Breast epithelium (tissue), 4 donors: ENCODE results near the gene ADRB2. TPM values are rescaled to one million over a fixed set of nuclear protein-coding genes. Genes with fewer than 3 reads are reported as not detected.

ENCODE experiments used
- DNase-seq, 2 donors: peaks; one replicate each; pipeline ENCODE4 v3.0.0-alpha.2; 2019; ENCODE audit warnings: low spot score in 2 of 2
- H3K27ac ChIP-seq, 2 donors: fragments of 200-600 bp; sonication (generic) in 1 of 2; one replicate each; pipeline ENCODE4 v1.5.1; 2016 to 2019; ENCODE audit warnings: mild to moderate bottlenecking in 1 of 2
- H3K27me3 ChIP-seq, 2 donors: fragments of 200-600 bp; sonication (generic) in 1 of 2; one replicate each; pipeline versions ENCODE4 v1.5.1 to v1.6.0; 2017 to 2019; ENCODE audit warnings: control low read depth in 1 of 2, mild to moderate bottlenecking in 1 of 2
- H3K36me3 ChIP-seq: fragments of 200-600 bp; one replicate; pipeline ENCODE4 v1.5.1; 2019
- H3K4me1 ChIP-seq, 2 donors: fragments of 200-600 bp; sonication (generic); one replicate each; pipeline ENCODE4 v1.5.1; 2016 to 2019; ENCODE audit warnings: control low read depth in 1 of 2
- H3K4me3 ChIP-seq, 3 donors: fragments of 200-600 bp; sonication (generic); 1 replicate in 2 of 3; 2 replicates in 1 of 3; pipeline ENCODE4 v1.5.1; 2016 to 2019; ENCODE audit warnings: mild to moderate bottlenecking in 3 of 3, moderate library complexity in 2 of 3
- H3K9me3 ChIP-seq, 2 donors: fragments of 200-600 bp; sonication (generic) in 1 of 2; one replicate each; pipeline ENCODE4 v1.5.1; 2016 to 2019; ENCODE audit warnings: control low read depth in 1 of 2
- POLR2A ChIP-seq: fragments of 450-650 bp; IDR thresholded peaks from one replicate; pipeline ENCODE4 v1.6.1; 2016; ENCODE audit warnings: antibody characterized with exemption, mild to moderate bottlenecking, moderate library complexity
- POLR2AphosphoS5 ChIP-seq, 3 donors: sonication (generic); formaldehyde crosslinking; IDR thresholded peaks; one replicate each; pipeline ENCODE4 v1.6.1; 2017; ENCODE audit warnings: antibody characterized with exemption in 3 of 3
- intact Hi-C: fragments of 100-400 bp; cut with DNase I; formaldehyde crosslinking; loops from one replicate; pipeline ENCODE4 v1.15.1; 2023; ENCODE audit warnings: low total_unique reads
- total RNA-seq, 3 donors: library from RNA; depleted of rRNA; stranded (reverse); fragments of >200 nt; gene quantifications; one replicate each; pipeline ENCODE4 v1.1.0, GENCODE V29; 2016
- TF ChIP-seq, protein P1 (sequence below), 3 donors: fragments of 450-650 bp; IDR thresholded peaks; one replicate each; pipeline ENCODE4 v1.5.1; 2016 to 2017; ENCODE audit warnings: antibody characterized with exemption in 3 of 3, mild to moderate bottlenecking in 3 of 3, moderate library complexity in 3 of 3

Gene ADRB2
- total RNA-seq, 3 donors from 2014 or later, result 9.5 to 41.3 (median 26.4) TPM

DNA sequence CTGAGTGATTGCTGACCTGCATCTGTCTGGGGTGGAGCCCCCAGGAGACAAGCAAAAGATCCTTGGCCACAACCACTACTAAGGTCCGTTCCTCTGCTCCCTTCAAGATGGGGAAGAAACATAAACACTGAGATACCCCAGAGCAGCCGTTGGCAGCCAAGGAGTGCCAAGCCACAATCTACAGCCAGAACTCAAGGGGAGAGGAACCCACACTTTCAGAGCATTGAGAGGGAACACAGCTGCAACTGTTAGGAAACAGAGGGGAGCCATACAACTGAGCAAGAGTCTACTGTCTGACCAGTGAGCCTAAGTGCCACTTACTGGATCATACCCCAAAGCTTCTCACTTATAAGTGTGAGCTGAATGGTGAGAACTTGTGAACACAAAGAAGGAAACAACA, 44.6 kb upstream of the ADRB2 start:
- no peaks in the 10 kb centered on the region for H3K9me3 ChIP-seq
- no peak for TF ChIP-seq POLR2A
- no peak for TF ChIP-seq POLR2AphosphoS5 (IDR thresholded peaks at IDR 0.05)
- TF ChIP-seq, protein P1, sequence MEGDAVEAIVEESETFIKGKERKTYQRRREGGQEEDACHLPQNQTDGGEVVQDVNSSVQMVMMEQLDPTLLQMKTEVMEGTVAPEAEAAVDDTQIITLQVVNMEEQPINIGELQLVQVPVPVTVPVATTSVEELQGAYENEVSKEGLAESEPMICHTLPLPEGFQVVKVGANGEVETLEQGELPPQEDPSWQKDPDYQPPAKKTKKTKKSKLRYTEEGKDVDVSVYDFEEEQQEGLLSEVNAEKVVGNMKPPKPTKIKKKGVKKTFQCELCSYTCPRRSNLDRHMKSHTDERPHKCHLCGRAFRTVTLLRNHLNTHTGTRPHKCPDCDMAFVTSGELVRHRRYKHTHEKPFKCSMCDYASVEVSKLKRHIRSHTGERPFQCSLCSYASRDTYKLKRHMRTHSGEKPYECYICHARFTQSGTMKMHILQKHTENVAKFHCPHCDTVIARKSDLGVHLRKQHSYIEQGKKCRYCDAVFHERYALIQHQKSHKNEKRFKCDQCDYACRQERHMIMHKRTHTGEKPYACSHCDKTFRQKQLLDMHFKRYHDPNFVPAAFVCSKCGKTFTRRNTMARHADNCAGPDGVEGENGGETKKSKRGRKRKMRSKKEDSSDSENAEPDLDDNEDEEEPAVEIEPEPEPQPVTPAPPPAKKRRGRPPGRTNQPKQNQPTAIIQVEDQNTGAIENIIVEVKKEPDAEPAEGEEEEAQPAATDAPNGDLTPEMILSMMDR (IDR thresholded peaks at IDR 0.05), result no peak
- H3K36me3 ChIP-seq, result no peaks in the 10 kb centered on the region
- H3K27ac ChIP-seq, result no peak overlapping the region
- DNase-seq, result no peak
- H3K27me3 ChIP-seq, result no peaks in the 10 kb centered on the region
- no peaks in the 10 kb centered on the region for H3K4me1 ChIP-seq
- intact Hi-C loops, result no loop called here
- H3K4me3 ChIP-seq, result no peak overlapping the region

DNA sequence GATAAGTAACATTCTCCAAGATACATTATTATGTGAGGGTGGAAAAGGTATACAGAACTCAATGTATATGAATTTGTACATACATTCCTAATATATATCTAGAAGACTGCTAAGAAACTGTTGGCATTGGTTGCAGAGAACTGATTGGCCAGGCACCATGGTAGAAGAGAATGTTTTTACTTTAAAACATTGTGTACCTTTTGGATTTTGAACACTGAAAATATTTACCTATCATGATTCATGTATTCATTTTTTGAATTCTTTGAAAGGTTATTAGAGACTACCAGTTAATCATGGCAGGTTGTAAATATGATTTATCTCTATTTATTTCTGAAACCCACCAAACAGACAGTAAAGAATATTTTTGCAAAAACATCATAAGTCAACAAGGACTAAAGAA, 41.2 kb upstream of the ADRB2 start:
- H3K27ac ChIP-seq, result no peak overlapping the region
- no peak overlapping the region for H3K4me3 ChIP-seq
- DNase-seq, result no peak
- TF ChIP-seq, protein P1 (IDR thresholded peaks at IDR 0.05), result no peak
- TF ChIP-seq POLR2AphosphoS5 (IDR thresholded peaks at IDR 0.05), result no peak
- TF ChIP-seq POLR2A, result no peak
- no peaks in the 10 kb centered on the region for H3K36me3 ChIP-seq
- H3K9me3 ChIP-seq, result no peaks in the 10 kb centered on the region
- no peaks in the 10 kb centered on the region for H3K27me3 ChIP-seq
- intact Hi-C loops, result no loop called here
- H3K4me1 ChIP-seq, result no peaks in the 10 kb centered on the region

DNA sequence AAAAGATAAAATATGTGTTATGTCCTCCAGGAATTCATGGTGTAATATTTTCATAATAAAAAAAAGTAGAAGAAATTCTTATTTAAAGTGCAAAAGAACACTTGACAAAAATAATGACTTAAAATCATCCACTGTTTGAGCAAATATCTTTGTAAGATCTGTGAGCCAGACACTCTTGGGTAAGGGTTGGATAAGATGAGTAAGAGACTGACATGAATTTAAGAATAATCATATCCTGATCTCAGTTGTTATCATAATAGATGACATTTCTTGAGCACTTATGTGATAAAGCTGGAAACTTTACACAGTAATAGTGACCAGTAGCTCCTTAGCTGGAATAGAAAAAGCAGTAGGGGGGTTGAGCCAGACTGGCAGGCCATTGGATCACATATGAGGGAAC, 40.0 kb upstream of the ADRB2 start:
- Histone ChIP-seq H3K4me1 (no peaks in the 10 kb centered on the region), H3K36me3 (no peaks in the 10 kb centered on the region), H3K27me3 (no peaks in the 10 kb centered on the region), H3K9me3 (no peaks in the 10 kb centered on the region), H3K27ac (no peak overlapping the region), H3K4me3 (no peak overlapping the region)
- intact Hi-C loops, result no loop called here
- TF ChIP-seq POLR2AphosphoS5 (IDR thresholded peaks at IDR 0.05) (no peak), POLR2A (no peak)
- TF ChIP-seq, protein P1 (IDR thresholded peaks at IDR 0.05), result no peak
- DNase-seq, result no peak

DNA sequence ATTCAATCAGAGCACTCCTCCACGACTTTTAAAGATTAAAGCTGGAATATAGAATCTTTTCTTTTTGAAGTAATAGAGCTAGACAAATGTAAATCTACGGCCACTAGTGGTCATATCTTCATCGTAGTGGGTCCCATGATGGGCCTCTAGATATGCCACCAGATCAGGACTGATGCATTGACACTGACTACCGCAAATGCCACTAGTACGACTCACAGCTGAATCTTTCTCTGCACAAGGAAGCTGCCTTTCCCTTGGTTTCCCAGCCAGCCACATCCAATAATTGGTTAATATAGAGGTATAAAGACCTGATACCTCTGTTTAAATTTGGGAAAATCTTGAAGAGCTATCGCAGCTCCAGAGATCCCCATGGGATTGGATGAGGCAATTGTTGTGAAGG, 37.8 kb upstream of the ADRB2 start:
- no peak overlapping the region for H3K27ac ChIP-seq
- no peaks in the 10 kb centered on the region for H3K4me1 ChIP-seq
- H3K9me3 ChIP-seq, result no peaks in the 10 kb centered on the region
- H3K36me3 ChIP-seq, result no peaks in the 10 kb centered on the region
- TF ChIP-seq, protein P1 (IDR thresholded peaks at IDR 0.05), result no peak
- no peak for TF ChIP-seq POLR2A
- TF ChIP-seq POLR2AphosphoS5 (IDR thresholded peaks at IDR 0.05), result no peak
- intact Hi-C loops, result no loop called here
- no peak overlapping the region for H3K4me3 ChIP-seq
- no peaks in the 10 kb centered on the region for H3K27me3 ChIP-seq
- no peak for DNase-seq

DNA sequence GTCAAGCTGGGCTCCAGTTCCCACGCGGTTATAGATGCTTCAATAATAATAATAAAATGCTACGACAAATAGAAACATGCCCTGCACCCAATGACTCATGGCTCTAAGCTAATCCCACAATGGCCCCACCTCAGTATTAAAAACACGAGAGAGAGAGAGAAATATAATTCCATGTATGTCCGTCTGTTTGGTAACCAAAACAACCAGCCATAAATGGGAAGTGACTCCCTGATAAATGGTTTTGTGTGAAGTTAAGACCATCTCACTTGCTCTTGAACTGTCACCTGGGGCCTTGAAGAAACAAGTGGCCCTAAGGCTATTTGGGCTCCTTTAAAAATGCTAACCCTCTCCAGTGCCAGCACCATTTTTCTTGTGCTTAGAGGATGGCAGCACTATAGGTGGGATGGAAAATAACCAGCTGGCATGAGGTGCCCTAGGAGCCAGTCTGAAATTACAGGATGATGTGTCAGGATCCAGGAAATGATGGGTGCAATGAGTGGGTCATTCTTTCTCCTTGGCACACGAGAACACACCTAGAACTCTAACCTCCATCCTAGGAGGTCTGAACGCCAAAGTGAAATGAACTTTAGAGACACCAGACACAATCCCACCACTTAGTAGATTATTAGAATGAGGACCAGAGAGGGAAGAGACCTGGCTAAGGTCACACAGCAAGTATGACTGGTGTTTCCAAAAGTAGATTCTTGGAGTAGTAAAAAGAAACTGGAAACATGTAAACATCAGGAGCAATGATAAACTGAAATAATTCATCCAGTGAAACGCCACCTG, 35.7 kb upstream of the ADRB2 start:
- no peaks in the 10 kb centered on the region for H3K27me3 ChIP-seq
- no peak overlapping the region for H3K4me3 ChIP-seq
- DNase-seq, result no peak
- intact Hi-C loops, result no loop called here
- TF ChIP-seq POLR2AphosphoS5 (IDR thresholded peaks at IDR 0.05) (no peak), POLR2A (no peak)
- TF ChIP-seq, protein P1 (IDR thresholded peaks at IDR 0.05), result no peak
- no peaks in the 10 kb centered on the region for H3K4me1 ChIP-seq
- H3K36me3 ChIP-seq, result no peaks in the 10 kb centered on the region
- H3K9me3 ChIP-seq, result no peaks in the 10 kb centered on the region
- H3K27ac ChIP-seq, result no peak overlapping the region
